Heart right ventricle (tissue), 16 donors: ENCODE results near the gene EDDM13. TPM values are rescaled to one million over a fixed set of nuclear protein-coding genes. Genes with fewer than 3 reads are reported as not detected.

Experiments used
- ATAC-seq, 8 donors: fragments of 200-7000 bp; cut with Tn5 transposase; one replicate each; pipeline ENCODE4 v1.9.1; 2020; ENCODE audit warnings: mild to moderate bottlenecking in 8 of 8, moderate library complexity in 8 of 8, moderate number of reproducible peaks in 1 of 8
- DNase-seq, 2 donors: peaks; one replicate each; pipeline ENCODE4 v3.0.0-alpha.2; 2020
- H3K27ac ChIP-seq, 10 donors: fragments of 200-600 bp; sonication (generic) in 2 of 10; one replicate each; pipeline versions ENCODE4 v1.5.0 to v1.8.0; 2020 to 2022; ENCODE audit warnings: mild to moderate bottlenecking in 3 of 10
- H3K27me3 ChIP-seq, 7 donors: fragments of 200-600 bp; one replicate each; pipeline ENCODE4 v1.8.0; 2021 to 2022; ENCODE audit warnings: mild to moderate bottlenecking in 2 of 7
- H3K36me3 ChIP-seq, 9 donors: fragments of 200-600 bp; sonication (generic) in 1 of 9; one replicate each; pipeline versions ENCODE4 v1.5.0 to v1.8.0; 2020 to 2022; ENCODE audit warnings: mild to moderate bottlenecking in 2 of 9
- H3K4me1 ChIP-seq, 9 donors: fragments of 200-600 bp; sonication (generic) in 1 of 9; one replicate each; pipeline versions ENCODE4 v1.5.0 to v1.8.0; 2020 to 2022; ENCODE audit warnings: mild to moderate bottlenecking in 4 of 9
- H3K4me3 ChIP-seq, 10 donors: fragments of 200-600 bp; sonication (generic) in 2 of 10; one replicate each; pipeline versions ENCODE4 v1.5.0 to v1.8.0; 2020 to 2022; ENCODE audit warnings: mild to moderate bottlenecking in 7 of 10, moderate library complexity in 2 of 10
- H3K9me3 ChIP-seq, 11 donors: fragments of 200-600 bp in 10 of 11; sonication (generic) in 2 of 11; one replicate each; pipeline versions ENCODE4 v1.5.0 to v1.8.0; 2013 to 2022; ENCODE audit warnings: mild to moderate bottlenecking in 2 of 11, control low read depth in 1 of 11, moderate library complexity in 1 of 11
- WGBS, 2 donors: extraction: QIAGEN DNeasy Blood & Tissue Kit; methylation state at CpG; one replicate each; pipeline ENCODE4 v1.1.7; 2013; ENCODE audit warnings: inconsistent platforms in 1 of 2; 5-methylcytosine and 5-hydroxymethylcytosine counted together
- intact Hi-C, 10 donors: fragments of 100-400 bp; cut with DNase I; formaldehyde crosslinking; loops; one replicate each; pipeline versions ENCODE4 v1.11.1 to v1.14.2; 2022
- polyA plus RNA-seq, 2 donors: library from polyadenylated mRNA; stranded (reverse); fragments of 200-250 nt; gene quantifications; one replicate each; pipeline ENCODE4 v1.2.3, GENCODE V29; 2013
- total RNA-seq, 10 donors: library from RNA; stranded (reverse); fragmentation: NEBNext Ultra II Directional in 3 of 10; extraction: Animal tissue kit (Norgen Biotek cat#: 25700) in 3 of 10; gene quantifications; one replicate each; pipeline versions ENCODE4 v1.2.1 to v1.2.4, GENCODE V29; 2021 to 2023
- TF ChIP-seq, protein P1 (sequence below), 9 donors: fragments of 200-600 bp; sonication (generic) in 2 of 9; IDR thresholded peaks; one replicate each; pipeline versions ENCODE4 v1.5.0 to v1.8.0; 2021 to 2022; ENCODE audit warnings: antibody characterized with exemption in 9 of 9, mild to moderate bottlenecking in 5 of 9, moderate library complexity in 1 of 9
- donor health status: Arrhythmogenic right ventricular cardiomyopathy.
- donor health status: ischemic (EF 13 %, LVEDD 7.1; RV severe dilation, severe dysfunction).
- donor health status: healthy with polysubstance abuse.
- donor health status: DM: no; HTN: yes; CAD: no.
- donor health status: DM: no; HTN: no; CAD: no.
- donor health status: ischemic (EF 25% LVEDD 6.9; RV normal size, moderate dysfunction).
- donor health status: ischemic (EF 25% LVEDD 5.7; RV mildly dilated, moderate dysfunction).
- donor health status: healthy.
- donor health status: DM: yes; HTN: yes; CAD: no.
- donor health status: Ischemic cardiomyopathy.
- donor health status: ischemic (EF 35%, LVEDD 5.7; RV mildly dilated, moderate dysfunction).
- donor health status: nonischemic (EF 11% LVEDD 7.7; RV severe dilation, severe dysfunction).
- donor health status: DM: yes; HTN: yes; CAD: no.
- donor health status: PGD.
- donor health status: ischemic (EF 29% LVEDD 5.4; RV normal size, mild dysfunction).
- donor health status: nonischemic (EF 23%, LVEDD 6.1; RV moderate dilation, normal function).

EDDM13 gene
- total and polyA plus RNA-seq, 12 donors = 0.39 to 0.87 (median 0.56) TPM; not detected in 8

DNA sequence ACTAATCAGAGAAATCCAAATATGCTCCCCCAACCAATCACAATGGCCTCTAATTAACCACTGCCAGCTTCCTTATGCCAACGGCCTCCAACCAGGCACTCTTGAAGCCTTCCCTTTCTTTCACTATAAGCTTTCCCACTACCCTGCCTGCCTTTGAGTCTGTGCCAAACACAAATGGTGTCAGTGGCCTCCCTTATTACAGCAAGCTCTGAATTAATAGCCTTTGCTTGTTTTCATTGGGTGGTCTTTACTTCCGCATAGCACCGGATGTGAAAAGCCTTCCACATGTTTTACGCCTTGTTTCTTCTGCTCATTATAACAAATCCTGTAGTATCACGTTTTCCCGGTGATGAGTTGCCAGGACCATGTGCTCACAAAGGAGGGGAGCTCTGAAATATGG, 1.4 kb upstream of the EDDM13 start:
- no peak overlapping the region for H3K27ac ChIP-seq
- H3K4me1 ChIP-seq = peaks cover 0 to 16% (median 0%) of the 10 kb centered on the region in 9 donors
- H3K4me3 ChIP-seq = no peak overlapping the region
- no peak for ATAC-seq
- WGBS, 2 donors = 73 to 88% methylated on average over 6 of the region's 6 CpGs
- no peaks in the 10 kb centered on the region for H3K9me3 ChIP-seq
- TF ChIP-seq, protein P1, sequence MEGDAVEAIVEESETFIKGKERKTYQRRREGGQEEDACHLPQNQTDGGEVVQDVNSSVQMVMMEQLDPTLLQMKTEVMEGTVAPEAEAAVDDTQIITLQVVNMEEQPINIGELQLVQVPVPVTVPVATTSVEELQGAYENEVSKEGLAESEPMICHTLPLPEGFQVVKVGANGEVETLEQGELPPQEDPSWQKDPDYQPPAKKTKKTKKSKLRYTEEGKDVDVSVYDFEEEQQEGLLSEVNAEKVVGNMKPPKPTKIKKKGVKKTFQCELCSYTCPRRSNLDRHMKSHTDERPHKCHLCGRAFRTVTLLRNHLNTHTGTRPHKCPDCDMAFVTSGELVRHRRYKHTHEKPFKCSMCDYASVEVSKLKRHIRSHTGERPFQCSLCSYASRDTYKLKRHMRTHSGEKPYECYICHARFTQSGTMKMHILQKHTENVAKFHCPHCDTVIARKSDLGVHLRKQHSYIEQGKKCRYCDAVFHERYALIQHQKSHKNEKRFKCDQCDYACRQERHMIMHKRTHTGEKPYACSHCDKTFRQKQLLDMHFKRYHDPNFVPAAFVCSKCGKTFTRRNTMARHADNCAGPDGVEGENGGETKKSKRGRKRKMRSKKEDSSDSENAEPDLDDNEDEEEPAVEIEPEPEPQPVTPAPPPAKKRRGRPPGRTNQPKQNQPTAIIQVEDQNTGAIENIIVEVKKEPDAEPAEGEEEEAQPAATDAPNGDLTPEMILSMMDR (IDR thresholded peaks at IDR 0.05) = no peak
- H3K36me3 ChIP-seq = peaks cover 0 to 18% (median 0%) of the 10 kb centered on the region in 9 donors
- DNase-seq = no peak
- no peaks in the 10 kb centered on the region for H3K27me3 ChIP-seq
- intact Hi-C loops = no loop called here

- Histone ChIP-seq H3K4me1 (peaks cover 0 to 16% (median 0%) of the 10 kb centered on the region in 9 donors), H3K27ac (no peak overlapping the region), H3K4me3 (no peak overlapping the region), H3K36me3 (peaks cover 0 to 18% (median 0%) of the 10 kb centered on the region in 9 donors), H3K27me3 (no peaks in the 10 kb centered on the region), H3K9me3 (peaks cover 0 to 5% (median 0%) of the 10 kb centered on the region in 11 donors)
- intact Hi-C loops = no loop called here
- DNase-seq = no peak
- TF ChIP-seq, protein P1 (IDR thresholded peaks at IDR 0.05) = no peak
- WGBS, 2 donors = 49 to 53% methylated on average over 6 of the region's 6 CpGs
- ATAC-seq = no peak
These were observed 1.1 kb downstream of the EDDM13 start for GRCh38 chr19:56273563-56274117.

- H3K27ac ChIP-seq = no peak overlapping the region
- DNase-seq = no peak
- 95 to 97% methylated on average over 4 of the region's 4 CpGs for WGBS, 2 donors
- no peaks in the 10 kb centered on the region for H3K9me3 ChIP-seq
- H3K36me3 ChIP-seq = peaks cover 0 to 20% (median 0%) of the 10 kb centered on the region in 9 donors
- intact Hi-C loops = no loop called here
- no peaks in the 10 kb centered on the region for H3K27me3 ChIP-seq
- H3K4me1 ChIP-seq = no peaks in the 10 kb centered on the region
- no peak for ATAC-seq
- TF ChIP-seq, protein P1 (IDR thresholded peaks at IDR 0.05) = no peak
- no peak overlapping the region for H3K4me3 ChIP-seq
These were observed 10.3 kb downstream of the EDDM13 start for GRCh38 chr19:56282809-56283208.

DNA sequence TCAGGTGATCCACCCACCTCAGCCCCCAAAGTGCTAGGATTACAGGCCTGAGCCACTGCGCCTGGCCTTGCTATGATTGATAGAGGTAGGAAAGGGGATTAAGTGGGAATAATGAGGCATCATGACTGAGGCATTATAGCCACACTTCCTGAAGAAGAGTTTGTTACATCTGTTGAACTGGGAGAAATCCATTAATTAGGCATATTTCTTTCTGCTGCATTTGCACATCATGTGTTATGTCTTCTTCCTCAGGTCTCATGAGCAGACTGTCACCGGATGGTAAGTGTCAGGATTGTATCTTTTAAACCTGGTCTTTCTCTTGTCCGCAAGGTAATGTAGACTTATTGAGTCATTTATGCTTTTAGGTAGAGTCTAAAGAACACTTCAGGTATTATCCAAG, 12.2 kb downstream of the EDDM13 start:
- DNase-seq (no peak), ATAC-seq (no peak)
- no peak overlapping the region for H3K4me3 ChIP-seq
- TF ChIP-seq, protein P1 (IDR thresholded peaks at IDR 0.05) = no peak
- no peaks in the 10 kb centered on the region for H3K9me3 ChIP-seq
- no peaks in the 10 kb centered on the region for H3K27me3 ChIP-seq
- intact Hi-C loops = no loop called here
- peaks cover 0 to 26% (median 0%) of the 10 kb centered on the region in 9 donors for H3K36me3 ChIP-seq
- H3K4me1 ChIP-seq = no peaks in the 10 kb centered on the region
- 95 to 98% methylated on average over 3 of the region's 3 CpGs for WGBS, 2 donors
- H3K27ac ChIP-seq = no peak overlapping the region
